GM23338 (cell line): Measurements from ENCODE around the gene SELENOF. TPM values are rescaled to one million over a fixed set of nuclear protein-coding genes. Genes with fewer than 3 reads are reported as not detected.

Experiments
- ATAC-seq: fragments of 200-7000 bp; cut with Tn5 transposase; 3 replicates; pipeline ENCODE4 v1.9.1; 2020
- DNase-seq: peaks from one replicate; pipeline ENCODE4 v3.0.0-alpha.2; 2015; ENCODE audit warnings: low spot score
- H2AFZ ChIP-seq: fragments of 200-600 bp; sonication (generic); 2 replicates; pipeline ENCODE4 v1.8.0; 2016; ENCODE audit warnings: antibody characterized with exemption, mild to moderate bottlenecking, moderate library complexity
- H3F3A ChIP-seq: fragments of 200-600 bp; sonication (generic); replicated peaks from 2 replicates; pipeline ENCODE4 v1.8.0; 2017; ENCODE audit warnings: antibody characterized with exemption, mixed run types, low read depth
- H3K27ac ChIP-seq: fragments of 200-600 bp; sonication (generic); 2 replicates; pipeline ENCODE4 v1.6.1; 2016; ENCODE audit warnings: low read depth
- H3K27me3 ChIP-seq: fragments of 200-600 bp; sonication (generic); 2 replicates; pipeline ENCODE4 v1.8.0; 2016; ENCODE audit warnings: mild to moderate bottlenecking, mixed run types, moderate library complexity; ENCODE audit not compliant: insufficient read depth
- H3K36me3 ChIP-seq: fragments of 200-600 bp; sonication (generic); 2 replicates; pipeline ENCODE4 v1.8.0; 2016; ENCODE audit warnings: mild to moderate bottlenecking; ENCODE audit not compliant: insufficient read depth
- H3K4me1 ChIP-seq: fragments of 200-600 bp; sonication (generic); 2 replicates; pipeline ENCODE4 v1.8.0; 2016; ENCODE audit warnings: mild to moderate bottlenecking, moderate library complexity; ENCODE audit not compliant: insufficient read depth
- H3K4me2 ChIP-seq: fragments of 200-600 bp; sonication (generic); 2 replicates; pipeline ENCODE4 v1.7.1; 2017; ENCODE audit warnings: mixed run types
- H3K4me3 ChIP-seq: fragments of 200-600 bp; sonication (generic); 2 replicates; pipeline ENCODE4 v1.6.1; 2016; ENCODE audit warnings: mixed run types
- H3K79me2 ChIP-seq: fragments of 200-600 bp; sonication (generic); replicated peaks from 2 replicates; pipeline ENCODE4 v1.8.0; 2017; ENCODE audit warnings: mild to moderate bottlenecking; ENCODE audit not compliant: insufficient read depth
- H3K9me2 ChIP-seq: fragments of 200-600 bp; sonication (generic); 2 replicates; pipeline ENCODE4 v1.8.0; 2017; ENCODE audit not compliant: insufficient read depth
- H4K20me1 ChIP-seq: fragments of 200-600 bp; sonication (generic); replicated peaks from 2 replicates; pipeline ENCODE4 v1.8.0; 2017; ENCODE audit warnings: mild to moderate bottlenecking; ENCODE audit not compliant: insufficient read depth
- H3K27ac Mint-ChIP-seq: 2 replicates; pipeline ENCODE4 v1.8.0; 2020; ENCODE audit warnings: inconsistent platforms, mild to moderate bottlenecking, moderate library complexity, mixed read lengths
- H3K27me3 Mint-ChIP-seq: 3 replicates; pipeline ENCODE4 v1.8.0; 2022; ENCODE audit warnings: low read depth, mild to moderate bottlenecking, moderate library complexity, mixed read lengths, inconsistent platforms; ENCODE audit not compliant: insufficient read depth, poor library complexity
- H3K36me3 Mint-ChIP-seq: 3 replicates; pipeline ENCODE4 v1.8.0; 2021; ENCODE audit warnings: low read depth, mild to moderate bottlenecking, inconsistent platforms, moderate library complexity, mixed read lengths
- H3K4me1 Mint-ChIP-seq: 3 replicates; pipeline ENCODE4 v1.8.0; 2020; ENCODE audit warnings: mild to moderate bottlenecking, inconsistent platforms, mixed read lengths
- H3K4me3 Mint-ChIP-seq: 3 replicates; pipeline ENCODE4 v1.8.0; 2021; ENCODE audit warnings: moderate library complexity, mild to moderate bottlenecking, inconsistent platforms, mixed read lengths
- H3K9me3 Mint-ChIP-seq: 3 replicates; pipeline ENCODE4 v1.8.0; 2020; ENCODE audit warnings: moderate library complexity, mild to moderate bottlenecking, inconsistent platforms, mixed read lengths
- CREB1 ChIP-seq: fragments of 250-450 bp; sonication (Bioruptor Pico); IDR thresholded peaks from 2 replicates; pipeline ENCODE4 v1.5.0; 2020; ENCODE audit warnings: low read depth, mild to moderate bottlenecking, moderate library complexity
- CTCF ChIP-seq, 2 experiments: fragments of 200-600 bp in 1 of 2; sonication (generic) in 1 of 2; conservative IDR thresholded peaks; 2 replicates each; pipeline versions ENCODE4 v1.5.1 to v1.6.1; 2016 to 2017; ENCODE audit warnings: antibody characterized with exemption in 2 of 2, low read depth in 2 of 2, mild to moderate bottlenecking in 2 of 2, moderate library complexity in 1 of 2
- ETS1 ChIP-seq: IDR thresholded peaks from 2 replicates; pipeline ENCODE4 v1.6.1; 2016; ENCODE audit warnings: antibody characterized with exemption
- EZH2 ChIP-seq: fragments of 200-600 bp; sonication (generic); IDR thresholded peaks from one replicate; pipeline ENCODE4 v1.8.0; 2017; ENCODE audit warnings: antibody characterized with exemption, mild to moderate bottlenecking, low read depth; ENCODE audit not compliant: unreplicated experiment
- JUNB ChIP-seq: IDR thresholded peaks from one replicate; pipeline ENCODE4 v1.6.1; 2016; ENCODE audit warnings: antibody characterized with exemption; ENCODE audit not compliant: unreplicated experiment
- POLR2AphosphoS5 ChIP-seq: IDR thresholded peaks from 2 replicates; pipeline ENCODE4 v1.6.1; 2016; ENCODE audit warnings: antibody characterized with exemption, low read depth
- STAT1 ChIP-seq: IDR thresholded peaks from one replicate; pipeline ENCODE4 v1.6.1; 2016; ENCODE audit warnings: antibody characterized with exemption; ENCODE audit not compliant: unreplicated experiment
- ZNF114 ChIP-seq: fragments of 250-450 bp; sonication (Bioruptor Pico); IDR thresholded peaks from 2 replicates; pipeline ENCODE4 v1.5.0; 2020; ENCODE audit warnings: mild to moderate bottlenecking, moderate library complexity
- ZNF331 ChIP-seq: fragments of 250-450 bp; sonication (Bioruptor Pico); IDR thresholded peaks from 2 replicates; pipeline ENCODE4 v1.5.0; 2020; ENCODE audit warnings: low read depth, mild to moderate bottlenecking, moderate library complexity
- polyA plus RNA-seq: library from polyadenylated mRNA; unstranded; fragments of >200 nt; fragmentation: Nextera tagmentation; extraction: Ambion mirVana; gene quantifications from 2 replicates; pipeline ENCODE4 v1.2.1, GENCODE V29; 2016
- total RNA-seq: library from RNA; depleted of rRNA; stranded (reverse); fragments of >200 nt; shearing (Covaris generic); gene quantifications from 2 replicates; pipeline ENCODE4 v1.2.3, GENCODE V29; 2014
- TF ChIP-seq, protein P1 (sequence below): IDR thresholded peaks from one replicate; pipeline ENCODE4 v1.6.1; 2018; ENCODE audit warnings: antibody characterized with exemption; ENCODE audit not compliant: unreplicated experiment

SELENOF gene
- total and polyA plus RNA-seq, 2 experiments from 2014 or later = 113 to 142 TPM

DNA sequence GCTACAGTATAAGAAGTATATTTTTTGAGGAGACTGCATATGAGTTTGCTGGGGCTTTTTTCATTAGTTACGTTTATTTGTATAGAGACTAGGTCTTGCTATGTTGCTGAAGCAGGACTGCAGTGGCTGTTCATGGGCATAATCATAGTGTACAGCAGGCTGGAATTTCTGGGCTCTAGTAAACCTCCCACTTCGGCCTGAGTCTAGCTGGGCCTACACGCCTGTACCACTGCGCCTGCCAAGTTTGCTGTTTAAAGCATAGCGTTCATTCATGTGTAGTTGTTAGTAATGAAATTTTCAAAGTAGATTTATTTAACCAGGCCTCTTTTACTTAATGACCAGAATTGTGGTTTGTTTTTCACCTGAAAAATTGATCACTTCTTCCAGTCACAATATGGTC, 34.3 kb upstream of the SELENOF start:
- TF ChIP-seq ZNF331 (CRISPR knock-in tag) = no peak
- no peak for TF ChIP-seq CREB1
- no peak for TF ChIP-seq ZNF114 (CRISPR knock-in tag)
- TF ChIP-seq ETS1 = no peak
- no peak for TF ChIP-seq STAT1
- TF ChIP-seq EZH2 = no peak
- TF ChIP-seq, protein P1, sequence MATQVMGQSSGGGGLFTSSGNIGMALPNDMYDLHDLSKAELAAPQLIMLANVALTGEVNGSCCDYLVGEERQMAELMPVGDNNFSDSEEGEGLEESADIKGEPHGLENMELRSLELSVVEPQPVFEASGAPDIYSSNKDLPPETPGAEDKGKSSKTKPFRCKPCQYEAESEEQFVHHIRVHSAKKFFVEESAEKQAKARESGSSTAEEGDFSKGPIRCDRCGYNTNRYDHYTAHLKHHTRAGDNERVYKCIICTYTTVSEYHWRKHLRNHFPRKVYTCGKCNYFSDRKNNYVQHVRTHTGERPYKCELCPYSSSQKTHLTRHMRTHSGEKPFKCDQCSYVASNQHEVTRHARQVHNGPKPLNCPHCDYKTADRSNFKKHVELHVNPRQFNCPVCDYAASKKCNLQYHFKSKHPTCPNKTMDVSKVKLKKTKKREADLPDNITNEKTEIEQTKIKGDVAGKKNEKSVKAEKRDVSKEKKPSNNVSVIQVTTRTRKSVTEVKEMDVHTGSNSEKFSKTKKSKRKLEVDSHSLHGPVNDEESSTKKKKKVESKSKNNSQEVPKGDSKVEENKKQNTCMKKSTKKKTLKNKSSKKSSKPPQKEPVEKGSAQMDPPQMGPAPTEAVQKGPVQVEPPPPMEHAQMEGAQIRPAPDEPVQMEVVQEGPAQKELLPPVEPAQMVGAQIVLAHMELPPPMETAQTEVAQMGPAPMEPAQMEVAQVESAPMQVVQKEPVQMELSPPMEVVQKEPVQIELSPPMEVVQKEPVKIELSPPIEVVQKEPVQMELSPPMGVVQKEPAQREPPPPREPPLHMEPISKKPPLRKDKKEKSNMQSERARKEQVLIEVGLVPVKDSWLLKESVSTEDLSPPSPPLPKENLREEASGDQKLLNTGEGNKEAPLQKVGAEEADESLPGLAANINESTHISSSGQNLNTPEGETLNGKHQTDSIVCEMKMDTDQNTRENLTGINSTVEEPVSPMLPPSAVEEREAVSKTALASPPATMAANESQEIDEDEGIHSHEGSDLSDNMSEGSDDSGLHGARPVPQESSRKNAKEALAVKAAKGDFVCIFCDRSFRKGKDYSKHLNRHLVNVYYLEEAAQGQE = no peak
- Histone ChIP-seq H2AFZ (no peak overlapping the region), H3K9me2 (no peaks in the 10 kb centered on the region), H3K4me1 (peaks cover 15% of the 10 kb centered on the region), H3K4me3 (no peak overlapping the region), H3K4me2 (no peak overlapping the region), H3K27me3 (no peaks in the 10 kb centered on the region), H3F3A (no peaks in the 10 kb centered on the region), H3K27ac (no peak overlapping the region), H3K79me2 (peaks cover 99% of the 10 kb centered on the region), H3K36me3 (no peaks in the 10 kb centered on the region), H4K20me1 (peaks cover 9% of the 10 kb centered on the region)
- Mint-ChIP-seq H3K4me3 (no peak overlapping the region), H3K27ac (no peak overlapping the region), H3K9me3 (no peaks in the 10 kb centered on the region), H3K4me1 (peaks cover 19% of the 10 kb centered on the region), H3K27me3 (no peaks in the 10 kb centered on the region), H3K36me3 (0 out of 3 replicates have a peak, but pooled peaks cover 2% of the 10 kb centered on the region)
- ATAC-seq = no peak
- DNase-seq = no peak

- Mint-ChIP-seq H3K27ac (no peak overlapping the region), H3K27me3 (no peaks in the 10 kb centered on the region), H3K4me3 (no peak overlapping the region), H3K4me1 (peaks cover 18% of the 10 kb centered on the region), H3K36me3 (no peaks in the 10 kb centered on the region), H3K9me3 (no peaks in the 10 kb centered on the region)
- Histone ChIP-seq H3K27ac (no peak overlapping the region), H3K36me3 (no peaks in the 10 kb centered on the region), H3K4me3 (no peak overlapping the region), H3K9me2 (no peaks in the 10 kb centered on the region), H2AFZ (no peak overlapping the region), H4K20me1 (peaks cover 5% of the 10 kb centered on the region), H3F3A (no peaks in the 10 kb centered on the region), H3K4me2 (no peak overlapping the region), H3K4me1 (peaks cover 22% of the 10 kb centered on the region), H3K27me3 (no peaks in the 10 kb centered on the region), H3K79me2 (peaks cover 99% of the 10 kb centered on the region)
- no peak for ATAC-seq
- no peak for DNase-seq
- TF ChIP-seq POLR2AphosphoS5 (no peak), CREB1 (no peak), CTCF (conservative IDR thresholded peaks at IDR 0.05; ENCODE audit: low read depth in 2 of 2) (no peak), ZNF331 (CRISPR knock-in tag) (no peak), JUNB (no peak), EZH2 (no peak)
Observed at GRCh38 chr1:86942743-86943142, 28.8 kb upstream of the SELENOF start.
